Hepatocyte (in vitro differentiated cells): ENCODE measurements around the gene GLRX3. TPM values are rescaled to one million over a fixed set of nuclear protein-coding genes. Genes with fewer than 3 reads are reported as not detected.

ENCODE experiments used
- DNase-seq: peaks from one replicate; pipeline ENCODE4 v3.0.0-alpha.2; 2016; ENCODE audit warnings: low spot score
- H2AFZ ChIP-seq: fragments of 200-600 bp; sonication (generic); 2 replicates; pipeline ENCODE4 v1.6.0; 2016; ENCODE audit warnings: antibody characterized with exemption, mild to moderate bottlenecking
- H3K27ac ChIP-seq: fragments of 200-600 bp; sonication (generic); 2 replicates; pipeline ENCODE4 v1.5.1; 2016; ENCODE audit warnings: mild to moderate bottlenecking
- H3K27me3 ChIP-seq: fragments of 200-600 bp; sonication (generic); 2 replicates; pipeline ENCODE4 v1.6.1; 2016
- H3K36me3 ChIP-seq: fragments of 200-600 bp; sonication (generic); replicated peaks from 2 replicates; pipeline ENCODE4 v1.5.1; 2016; ENCODE audit warnings: low read depth; ENCODE audit not compliant: insufficient read depth
- H3K4me1 ChIP-seq: fragments of 200-600 bp; sonication (generic); 2 replicates; pipeline ENCODE4 v1.5.1; 2016; ENCODE audit warnings: mild to moderate bottlenecking, moderate library complexity; ENCODE audit not compliant: insufficient read depth
- H3K4me2 ChIP-seq: fragments of 200-600 bp; sonication (generic); 2 replicates; pipeline ENCODE4 v1.6.0; 2016
- H3K4me3 ChIP-seq: fragments of 200-600 bp; sonication (generic); 2 replicates; pipeline ENCODE4 v1.5.1; 2016; ENCODE audit warnings: mild to moderate bottlenecking
- H3K79me2 ChIP-seq: fragments of 200-600 bp; sonication (generic); 2 replicates; pipeline ENCODE4 v1.6.0; 2017; ENCODE audit warnings: mild to moderate bottlenecking
- H3K9me2 ChIP-seq: fragments of 200-600 bp; sonication (generic); replicated peaks from 2 replicates; pipeline ENCODE4 v1.6.0; 2017; ENCODE audit warnings: mild to moderate bottlenecking; ENCODE audit not compliant: insufficient read depth
- H3K9me3 ChIP-seq: fragments of 200-600 bp; sonication (generic); 2 replicates; pipeline ENCODE4 v1.5.1; 2016; ENCODE audit warnings: low read depth, mild to moderate bottlenecking
- H4K20me1 ChIP-seq: fragments of 200-600 bp; sonication (generic); 2 replicates; pipeline ENCODE4 v1.6.0; 2016; ENCODE audit warnings: mild to moderate bottlenecking; ENCODE audit not compliant: insufficient read depth, poor library complexity, severe bottlenecking
- CTCF ChIP-seq: fragments of 200-600 bp; sonication (generic); IDR thresholded peaks from 2 replicates; pipeline ENCODE4 v1.5.1; 2016; ENCODE audit warnings: antibody characterized with exemption, mild to moderate bottlenecking; ENCODE audit not compliant: poor library complexity
- EZH2 ChIP-seq: fragments of 200-600 bp; sonication (generic); IDR thresholded peaks from 2 replicates; pipeline ENCODE4 v1.6.1; 2016; ENCODE audit warnings: antibody characterized with exemption, mild to moderate bottlenecking, borderline replicate concordance
- EZH2phosphoT487 ChIP-seq: fragments of 200-600 bp; sonication (generic); IDR thresholded peaks from one replicate; pipeline ENCODE4 v1.6.1; 2018; ENCODE audit warnings: antibody characterized with exemption, mild to moderate bottlenecking, low read depth, moderate library complexity; ENCODE audit not compliant: unreplicated experiment, severe bottlenecking
- WGBS: methylation state at CpG from one replicate; pipeline ENCODE4 v1.1.6; 2016; ENCODE audit warnings: low lambda C conversion rate; ENCODE audit errors: missing lambda C conversion rate; 5-methylcytosine and 5-hydroxymethylcytosine counted together
- polyA plus RNA-seq: library from polyadenylated mRNA; unstranded; fragments of >200 nt; fragmentation: Nextera tagmentation; extraction: Ambion mirVana; gene quantifications from 2 replicates; pipeline ENCODE4 v1.2.1, GENCODE V29; 2016
- total RNA-seq: library from RNA; depleted of rRNA; stranded (reverse); fragments of >200 nt; gene quantifications from 2 replicates; pipeline ENCODE4 v1.2.3, GENCODE V29; 2014

Gene GLRX3
- total and polyA plus RNA-seq, 2 experiments from 2014 or later: 90.6 to 100 TPM

GRCh38 chr10:130215151-130215930 lies 79.2 kb downstream of the GLRX3 start:
- no peaks in the 10 kb centered on the region for H3K9me3 ChIP-seq
- H3K27ac ChIP-seq: no peak overlapping the region
- H3K4me2 ChIP-seq: no peak overlapping the region
- WGBS: 84% methylated on average over 13 of the region's 13 CpGs
- H3K4me1 ChIP-seq: peaks cover 23% of the 10 kb centered on the region
- H4K20me1 ChIP-seq: no peaks in the 10 kb centered on the region
- no peak overlapping the region for H3K4me3 ChIP-seq
- no peak for TF ChIP-seq EZH2
- no peak for TF ChIP-seq CTCF
- TF ChIP-seq EZH2phosphoT487: no peak
- no peaks in the 10 kb centered on the region for H3K9me2 ChIP-seq
- DNase-seq: no peak
- no peak overlapping the region for H2AFZ ChIP-seq
- H3K27me3 ChIP-seq: no peaks in the 10 kb centered on the region
- H3K36me3 ChIP-seq: no peaks in the 10 kb centered on the region
- H3K79me2 ChIP-seq: no peaks in the 10 kb centered on the region

GRCh38 chr10:130215931-130216231 lies 79.7 kb downstream of the GLRX3 start:
- Histone ChIP-seq H4K20me1 (no peaks in the 10 kb centered on the region), H3K9me2 (no peaks in the 10 kb centered on the region), H3K27me3 (no peaks in the 10 kb centered on the region), H3K27ac (no peak overlapping the region), H3K4me1 (peaks cover 22% of the 10 kb centered on the region), H3K79me2 (no peaks in the 10 kb centered on the region), H3K9me3 (no peaks in the 10 kb centered on the region), H3K4me3 (no peak overlapping the region), H3K36me3 (no peaks in the 10 kb centered on the region), H3K4me2 (no peak overlapping the region), H2AFZ (no peak overlapping the region)
- 95% methylated on average over 8 of the region's 8 CpGs for WGBS
- TF ChIP-seq EZH2phosphoT487 (no peak), EZH2 (no peak), CTCF (no peak)
- DNase-seq: no peak

GRCh38 chr10:130218181-130218641 lies 82.0 kb downstream of the GLRX3 start:
- WGBS: 89% methylated on average over 12 of the region's 12 CpGs
- H3K27me3 ChIP-seq: no peaks in the 10 kb centered on the region
- no peak overlapping the region for H3K4me3 ChIP-seq
- no peaks in the 10 kb centered on the region for H3K79me2 ChIP-seq
- H3K9me3 ChIP-seq: no peaks in the 10 kb centered on the region
- TF ChIP-seq CTCF (no peak), EZH2phosphoT487 (no peak), EZH2 (no peak)
- H3K4me2 ChIP-seq: no peak overlapping the region
- H3K27ac ChIP-seq: no peak overlapping the region
- no peaks in the 10 kb centered on the region for H4K20me1 ChIP-seq
- H3K36me3 ChIP-seq: no peaks in the 10 kb centered on the region
- no peak overlapping the region for H2AFZ ChIP-seq
- H3K4me1 ChIP-seq: peaks cover 3% of the 10 kb centered on the region
- no peak for DNase-seq
- H3K9me2 ChIP-seq: no peaks in the 10 kb centered on the region
